OCI-LY7 (cell line): ENCODE results near the gene COQ8A. TPM values are rescaled to one million over a fixed set of nuclear protein-coding genes. Genes with fewer than 3 reads are reported as not detected.

Source experiments
- BruUV-seq: library from RNA; stranded (reverse); fragments of 400-500 nt; replicated peaks from 2 replicates; lab custom pipeline; 2021; lab: Mats Ljungman, UMichigan
- CTCF ChIA-PET: fragments of 300-600 bp; sonication (Branson Sonifier 250); formaldehyde crosslinking; loops from one replicate; lab custom pipeline; 2022; ENCODE audit warnings: antibody characterized with exemption; ENCODE audit not compliant: unreplicated experiment; lab: Charles Lee
- POLR2A ChIA-PET: fragments of 300-600 bp; sonication (Branson Sonifier 250); formaldehyde crosslinking; loops from one replicate; lab custom pipeline; 2022; ENCODE audit warnings: antibody characterized with exemption; lab: Charles Lee
- DNase-seq: peaks from one replicate; pipeline ENCODE4 v3.0.0-alpha.2; 2015; ENCODE audit warnings: low spot score
- H2AFZ ChIP-seq: fragments of 200-600 bp; sonication (generic), shearing (Covaris generic); 2 replicates; pipeline ENCODE4 v1.6.1; 2014; ENCODE audit warnings: mild to moderate bottlenecking, antibody characterized with exemption, low read length, moderate library complexity
- H3K27ac ChIP-seq: fragments of 200-600 bp; sonication (generic); 2 replicates; pipeline ENCODE4 v1.5.1; 2014; ENCODE audit warnings: mixed run types, low read depth, mild to moderate bottlenecking, moderate library complexity, low read length, inconsistent platforms; ENCODE audit not compliant: poor library complexity, severe bottlenecking
- H3K36me3 ChIP-seq: fragments of 200-600 bp; sonication (generic); 2 replicates; pipeline ENCODE4 v1.6.1; 2014; ENCODE audit warnings: mild to moderate bottlenecking, antibody characterized with exemption, low read length, moderate library complexity, mixed read lengths; ENCODE audit not compliant: insufficient read depth
- H3K4me1 ChIP-seq: fragments of 200-600 bp; sonication (generic); 2 replicates; pipeline ENCODE4 v1.5.1; 2014; ENCODE audit warnings: mild to moderate bottlenecking, low read length; ENCODE audit not compliant: insufficient read depth, poor library complexity, severe bottlenecking
- H3K4me2 ChIP-seq: fragments of 200-600 bp; sonication (generic); 2 replicates; pipeline ENCODE4 v1.6.1; 2014; ENCODE audit warnings: mild to moderate bottlenecking, low read length
- H3K4me3 ChIP-seq: fragments of 200-600 bp; sonication (generic); 2 replicates; pipeline ENCODE4 v1.5.1; 2014; ENCODE audit warnings: mild to moderate bottlenecking, low read depth, low read length; ENCODE audit not compliant: poor library complexity, severe bottlenecking
- H3K79me2 ChIP-seq: fragments of 200-600 bp; sonication (generic); 2 replicates; pipeline ENCODE4 v1.6.1; 2016; ENCODE audit warnings: low read depth, mild to moderate bottlenecking, low read length, moderate library complexity, mixed read lengths; ENCODE audit not compliant: insufficient read depth
- H3K9me2 ChIP-seq: fragments of 200-600 bp; sonication (generic); 2 replicates; pipeline ENCODE4 v1.6.1; 2016; ENCODE audit warnings: mild to moderate bottlenecking, low read length, mixed read lengths; ENCODE audit not compliant: insufficient read depth
- H3K9me3 ChIP-seq: fragments of 200-600 bp; sonication (generic); 2 replicates; pipeline ENCODE4 v1.6.1; 2014; ENCODE audit warnings: mild to moderate bottlenecking, mixed run types, low read length, mixed read lengths
- H4K20me1 ChIP-seq: fragments of 200-600 bp; sonication (generic); 2 replicates; pipeline ENCODE4 v1.6.1; 2014; ENCODE audit warnings: mild to moderate bottlenecking, antibody characterized with exemption, low read length, moderate library complexity, mixed read lengths; ENCODE audit not compliant: insufficient read depth
- CTCF ChIP-seq: fragments of 200-600 bp; sonication (generic); conservative IDR thresholded peaks from 2 replicates; pipeline ENCODE4 v1.5.1; 2014; ENCODE audit warnings: mild to moderate bottlenecking, antibody characterized with exemption, low read length, moderate library complexity, mixed read lengths
- EZH2phosphoT487 ChIP-seq: fragments of 200-600 bp; sonication (generic); IDR thresholded peaks from 2 replicates; pipeline ENCODE4 v1.6.1; 2018; ENCODE audit warnings: low read depth, borderline replicate concordance, mild to moderate bottlenecking, mixed run types, antibody characterized with exemption, low read length, moderate library complexity, mixed read lengths
- intact Hi-C: fragments of 100-400 bp; cut with micrococcal nuclease; formaldehyde crosslinking; loops from one replicate; pipeline ENCODE4 v1.10.0; 2022; ENCODE audit not compliant: unreplicated experiment
- total RNA-seq, 2 experiments: library from RNA; depleted of rRNA in 1 of 2; stranded (reverse); fragments of >200 nt in 1 of 2; shearing (Covaris generic) in 1 of 2; gene quantifications; 2 replicates each; pipeline ENCODE4 v1.2.3, GENCODE V29; 2014 to 2022

The COQ8A gene
- total RNA-seq, 2 experiments from 2014 or later, result 19.4 to 19.6 TPM

- Histone ChIP-seq H3K79me2 (no peaks in the 10 kb centered on the region), H3K9me2 (no peaks in the 10 kb centered on the region)
- POLR2A ChIA-PET, result no interaction called here
Observed at GRCh38 chr1:226957714-226958113, 17.6 kb downstream of the COQ8A start.

DNA sequence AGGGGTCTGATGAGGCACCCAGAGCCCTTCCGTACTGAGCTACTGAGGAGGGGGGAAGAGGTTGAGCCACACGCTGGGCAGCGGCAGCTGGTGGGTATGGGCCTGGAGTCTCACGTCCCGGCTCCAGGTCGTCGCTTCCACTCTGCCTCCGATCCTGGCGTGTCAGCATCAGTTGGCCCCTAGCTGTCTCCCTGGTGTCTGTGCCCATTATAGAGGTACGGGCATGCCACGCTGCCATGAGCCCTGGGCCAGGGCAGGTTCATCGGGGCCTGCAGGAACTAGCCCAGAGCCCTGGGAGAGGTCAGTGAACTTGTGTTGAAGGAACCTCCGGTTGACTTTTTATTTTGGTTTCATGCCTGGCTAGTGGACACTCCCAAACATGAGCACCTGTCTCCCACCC lies 18.2 kb downstream of the COQ8A start:
- ChIA-PET CTCF (no interaction called here), POLR2A (no interaction called here)
- no TSS peak for BruUV-seq
- peaks cover 2% of the 10 kb centered on the region for H3K4me1 ChIP-seq
- H3K79me2 ChIP-seq, result no peaks in the 10 kb centered on the region
- intact Hi-C loops, result no loop called here
- H4K20me1 ChIP-seq, result no peaks in the 10 kb centered on the region
- H3K27ac ChIP-seq, result no peak overlapping the region
- no peak for DNase-seq
- H3K9me2 ChIP-seq, result no peaks in the 10 kb centered on the region
- H2AFZ ChIP-seq, result no peak overlapping the region
- no peak for TF ChIP-seq CTCF
- no peak for TF ChIP-seq EZH2phosphoT487
- H3K4me3 ChIP-seq, result no peak overlapping the region
- H3K36me3 ChIP-seq, result no peaks in the 10 kb centered on the region
- no peak overlapping the region for H3K4me2 ChIP-seq
- H3K9me3 ChIP-seq, result no peaks in the 10 kb centered on the region; the same call in 1 of the 2 replicates

More at GRCh38 chr1:226957714-226958113, 17.6 kb downstream of the COQ8A start:
- Histone ChIP-seq H2AFZ (no peak overlapping the region), H3K9me3 (no peaks in the 10 kb centered on the region; the same call in 1 of the 2 replicates), H4K20me1 (no peaks in the 10 kb centered on the region), H3K36me3 (no peaks in the 10 kb centered on the region), H3K4me2 (no peak overlapping the region), H3K4me3 (no peak overlapping the region), H3K27ac (no peak overlapping the region), H3K4me1 (no peaks in the 10 kb centered on the region)
- BruUV-seq, result no TSS peak
- DNase-seq, result no peak
- intact Hi-C loops, result no loop called here
- TF ChIP-seq CTCF, result no peak
- no peak for TF ChIP-seq EZH2phosphoT487
- CTCF ChIA-PET, result no interaction called here

GRCh38 chr1:226960256-226960655 lies 20.2 kb downstream of the COQ8A start:
- Histone ChIP-seq H3K9me2 (no peaks in the 10 kb centered on the region), H3K9me3 (no peaks in the 10 kb centered on the region; the same call in 1 of the 2 replicates), H3K4me3 (no peak overlapping the region), H3K36me3 (no peaks in the 10 kb centered on the region), H2AFZ (no peak overlapping the region), H3K4me1 (peaks cover 3% of the 10 kb centered on the region), H3K4me2 (no peak overlapping the region), H3K79me2 (no peaks in the 10 kb centered on the region), H4K20me1 (no peaks in the 10 kb centered on the region), H3K27ac (no peak overlapping the region)
- BruUV-seq, result no TSS peak
- intact Hi-C loops, result no loop called here
- ChIA-PET POLR2A (no interaction called here), CTCF (no interaction called here)
- DNase-seq, result no peak
- TF ChIP-seq CTCF, result no peak
- TF ChIP-seq EZH2phosphoT487, result no peak
